ENCODE measurements around the gene DPP7. TPM values are rescaled to one million over a fixed set of nuclear protein-coding genes. Genes with fewer than 3 reads are reported as not detected.

DPP7 gene
- total and polyA plus RNA-seq, 9 of the 15 experiments (the other 6 are each of a cell fraction or from before 2014, with no cell fraction given), result 0.99 to 365 (median 132) TPM

DNA sequence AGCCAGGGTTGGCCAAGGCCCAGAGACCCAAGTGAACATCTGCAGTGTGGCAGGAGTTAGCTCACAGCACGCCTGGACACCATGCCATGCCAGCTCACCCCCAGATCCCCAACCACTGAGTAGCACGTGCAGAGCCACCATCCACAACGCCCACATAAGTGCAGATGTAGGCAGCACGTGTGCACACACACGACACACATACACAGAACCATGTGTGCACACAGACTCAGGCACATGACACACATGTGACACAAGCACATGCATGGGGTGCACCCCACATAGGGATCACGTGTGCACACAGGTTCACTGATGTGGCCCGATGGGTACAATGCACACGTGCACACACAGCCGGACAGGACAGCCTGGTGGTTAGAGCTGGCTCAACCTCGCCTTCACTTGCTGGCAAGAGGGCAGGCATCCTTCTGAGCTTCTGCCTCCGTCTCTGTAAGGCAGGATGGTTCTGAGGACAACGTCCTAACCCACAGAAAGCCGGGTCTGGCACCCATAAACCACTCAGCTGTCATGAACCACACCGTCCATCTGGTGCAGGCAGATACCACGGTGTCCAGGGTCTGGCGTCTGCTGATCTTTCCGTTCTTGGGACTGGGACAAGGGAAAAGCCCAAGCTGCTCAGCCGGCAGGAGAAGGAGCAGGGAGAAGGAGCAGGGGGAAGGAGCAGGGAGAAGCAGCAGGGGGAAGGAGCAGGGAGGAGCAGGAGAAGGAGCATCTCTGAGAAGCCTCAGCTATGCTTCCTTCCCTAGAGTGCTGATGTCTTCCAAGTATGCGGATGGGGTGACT lies 43.3 kb upstream of the DPP7 start (continued):
- peak in 1 of 2 experiments; percentile 76; a peak in 3 of 4 replicates for TF ChIP-seq MNT (conservative IDR thresholded peaks at IDR 0.05)
- TF ChIP-seq TBL1XR1 (IDR thresholded peaks at IDR 0.05; ENCODE audit: low read length in 2 of 2), result no peak
- TF ChIP-seq SMARCA4 (IDR thresholded peaks at IDR 0.05), result 0 out of 2 replicates have a peak, but pooled peaks have one; percentile 33
- no peak for TF ChIP-seq ZNF830 (CRISPR knock-in tag; IDR thresholded peaks at IDR 0.05)
- TF ChIP-seq, protein P1, sequence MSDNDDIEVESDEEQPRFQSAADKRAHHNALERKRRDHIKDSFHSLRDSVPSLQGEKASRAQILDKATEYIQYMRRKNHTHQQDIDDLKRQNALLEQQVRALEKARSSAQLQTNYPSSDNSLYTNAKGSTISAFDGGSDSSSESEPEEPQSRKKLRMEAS (CRISPR knock-in tag; IDR thresholded peaks at IDR 0.05), result peak; percentile 96
- peak; percentile 44; the same call in 1 of the 2 replicates for TF ChIP-seq PKNOX1 (IDR thresholded peaks at IDR 0.05)
- TF ChIP-seq, protein P2, sequence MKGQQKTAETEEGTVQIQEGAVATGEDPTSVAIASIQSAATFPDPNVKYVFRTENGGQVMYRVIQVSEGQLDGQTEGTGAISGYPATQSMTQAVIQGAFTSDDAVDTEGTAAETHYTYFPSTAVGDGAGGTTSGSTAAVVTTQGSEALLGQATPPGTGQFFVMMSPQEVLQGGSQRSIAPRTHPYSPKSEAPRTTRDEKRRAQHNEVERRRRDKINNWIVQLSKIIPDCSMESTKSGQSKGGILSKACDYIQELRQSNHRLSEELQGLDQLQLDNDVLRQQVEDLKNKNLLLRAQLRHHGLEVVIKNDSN (CRISPR knock-in tag; IDR thresholded peaks at IDR 0.05), result peak; percentile 89
- TF ChIP-seq STAT6 (CRISPR knock-in tag; IDR thresholded peaks at IDR 0.05), result no peak
- TF ChIP-seq MTA2 (IDR thresholded peaks at IDR 0.05; ENCODE audit: low read depth), result peak; percentile 51; the same call in 1 of the 2 replicates
- TF ChIP-seq ELK1 (CRISPR knock-in tag; IDR thresholded peaks at IDR 0.05), result peak; percentile 52; the same call in 1 of the 2 replicates
- TF ChIP-seq CREM (IDR thresholded peaks at IDR 0.05; ENCODE audit: low read depth), result no peak
- TF ChIP-seq, protein P3, sequence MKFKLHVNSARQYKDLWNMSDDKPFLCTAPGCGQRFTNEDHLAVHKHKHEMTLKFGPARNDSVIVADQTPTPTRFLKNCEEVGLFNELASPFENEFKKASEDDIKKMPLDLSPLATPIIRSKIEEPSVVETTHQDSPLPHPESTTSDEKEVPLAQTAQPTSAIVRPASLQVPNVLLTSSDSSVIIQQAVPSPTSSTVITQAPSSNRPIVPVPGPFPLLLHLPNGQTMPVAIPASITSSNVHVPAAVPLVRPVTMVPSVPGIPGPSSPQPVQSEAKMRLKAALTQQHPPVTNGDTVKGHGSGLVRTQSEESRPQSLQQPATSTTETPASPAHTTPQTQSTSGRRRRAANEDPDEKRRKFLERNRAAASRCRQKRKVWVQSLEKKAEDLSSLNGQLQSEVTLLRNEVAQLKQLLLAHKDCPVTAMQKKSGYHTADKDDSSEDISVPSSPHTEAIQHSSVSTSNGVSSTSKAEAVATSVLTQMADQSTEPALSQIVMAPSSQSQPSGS (CRISPR knock-in tag; IDR thresholded peaks at IDR 0.05), result no peak
- no peak for TF ChIP-seq PBX2 (CRISPR knock-in tag; IDR thresholded peaks at IDR 0.05; ENCODE audit: low read depth)
- TF ChIP-seq PBX2 (tag; conservative IDR thresholded peaks at IDR 0.05; ENCODE audit: low read depth), result 0 out of 2 replicates have a peak, but pooled peaks have one; percentile 41

Measured in K562 (cell line).